Endothelial cell of umbilical vein (primary cell): ENCODE data around the gene COLEC11. TPM values are rescaled to one million over a fixed set of nuclear protein-coding genes. Genes with fewer than 3 reads are reported as not detected.

ENCODE experiments used
- BruUV-seq: library from RNA; stranded (reverse); fragments of 400-500 nt; replicated peaks from 2 replicates; lab custom pipeline; 2021; lab: Mats Ljungman, UMichigan
- CTCF ChIA-PET: fragments of 300-600, 350-600 bp; sonication (Branson Sonifier 250); formaldehyde crosslinking; loops from one replicate; lab custom pipeline; 2021; ENCODE audit warnings: antibody characterized with exemption, inconsistent platforms; lab: Charles Lee
- POLR2A ChIA-PET: fragments of 300-600, 350-600 bp; sonication (Branson Sonifier 250); formaldehyde crosslinking; loops from one replicate; lab custom pipeline; 2021; ENCODE audit warnings: antibody characterized with exemption, inconsistent platforms; lab: Charles Lee
- DNase-seq: peaks from one replicate; pipeline ENCODE4 v3.0.0-alpha.2; 2011; ENCODE audit warnings: low read depth, low spot score
- FAIRE-seq: peaks from 2 replicates; lab custom pipeline; 2011; peaks lifted over from hg19 to GRCh38; lab: Jason Lieb, UNC
- H2AFZ ChIP-seq: 2 replicates; pipeline ENCODE4 v1.6.0; 2012; ENCODE audit warnings: low read depth, low read length, control low read depth, inconsistent platforms
- H3K27ac ChIP-seq: 2 replicates; pipeline ENCODE4 v1.5.1; 2011; ENCODE audit warnings: low read depth, mild to moderate bottlenecking, control low read depth, low read length, moderate library complexity; ENCODE audit not compliant: insufficient read depth
- H3K27me3 ChIP-seq, 2 experiments: 2 replicates each; pipeline versions ENCODE4 v1.6.0 to v1.6.1; 2011; ENCODE audit warnings: low read length in 2 of 2, mixed read lengths in 1 of 2; ENCODE audit not compliant: control insufficient read depth in 2 of 2, insufficient read depth in 2 of 2
- H3K36me3 ChIP-seq, 2 experiments: 2 replicates in 1 of 2; 3 replicates in 1 of 2; pipeline ENCODE4 v1.5.1; 2011; ENCODE audit warnings: low read length in 2 of 2, mild to moderate bottlenecking in 1 of 2, moderate library complexity in 1 of 2; ENCODE audit not compliant: control insufficient read depth in 2 of 2, insufficient read depth in 2 of 2; ENCODE audit errors: extremely low read depth in 1 of 2
- H3K4me1 ChIP-seq: 3 replicates; pipeline ENCODE4 v1.5.1; 2011; ENCODE audit warnings: mild to moderate bottlenecking, low read length; ENCODE audit not compliant: control insufficient read depth, insufficient read depth; ENCODE audit errors: extremely low read depth
- H3K4me2 ChIP-seq: 2 replicates; pipeline ENCODE4 v1.6.1; 2011; ENCODE audit warnings: low read length, control low read depth, mixed read lengths; ENCODE audit not compliant: insufficient read depth
- H3K4me3 ChIP-seq, 3 experiments: fragments of 200-600 bp in 1 of 3; sonication (generic), shearing (Covaris generic) in 1 of 3; replicated peaks in 1 of 3; 2 replicates each; pipeline ENCODE4 v1.5.1; 2011 to 2016; ENCODE audit warnings: control low read depth in 3 of 3, low read length in 3 of 3, mild to moderate bottlenecking in 2 of 3, inconsistent platforms in 1 of 3, low read depth in 1 of 3, moderate library complexity in 1 of 3; ENCODE audit not compliant: insufficient read depth in 1 of 3
- H3K79me2 ChIP-seq: 2 replicates; pipeline ENCODE4 v1.6.0; 2012; ENCODE audit warnings: low read length, inconsistent platforms; ENCODE audit not compliant: control insufficient read depth, insufficient read depth
- H3K9ac ChIP-seq: replicated peaks from 2 replicates; pipeline ENCODE3; 2011; ENCODE audit warnings: low read length, control low read depth; ENCODE audit not compliant: insufficient read depth; ENCODE audit errors: extremely low read depth
- H3K9me1 ChIP-seq: replicated peaks from 3 replicates; pipeline ENCODE4 v1.6.0; 2011; ENCODE audit warnings: mild to moderate bottlenecking, low read length; ENCODE audit not compliant: control insufficient read depth, insufficient read depth; ENCODE audit errors: extremely low read depth
- H3K9me3 ChIP-seq: replicated peaks from 2 replicates; pipeline ENCODE4 v1.5.1; 2012; ENCODE audit warnings: low read length, inconsistent platforms; ENCODE audit not compliant: control insufficient read depth, insufficient read depth
- H4K20me1 ChIP-seq: replicated peaks from 2 replicates; pipeline ENCODE3; 2011; ENCODE audit warnings: mild to moderate bottlenecking, low read length; ENCODE audit not compliant: control insufficient read depth, insufficient read depth; ENCODE audit errors: extremely low read depth
- CTCF ChIP-seq, 2 donors: IDR thresholded peaks; 1 replicate in 1 of 2; 2 replicates in 1 of 2; pipeline ENCODE4 v1.5.1; 2011; ENCODE audit warnings: low read length in 2 of 2, mild to moderate bottlenecking in 2 of 2, moderate library complexity in 2 of 2, control low read depth in 1 of 2, inconsistent platforms in 1 of 2, low read depth in 1 of 2; ENCODE audit not compliant: insufficient read depth in 1 of 2; ENCODE audit errors: extremely low read depth in 1 of 2
- EZH2 ChIP-seq: IDR thresholded peaks from 2 replicates; pipeline ENCODE4 v1.6.1; 2012; ENCODE audit warnings: borderline replicate concordance, low read depth, mild to moderate bottlenecking, moderate library complexity, low read length, inconsistent platforms; ENCODE audit not compliant: severe bottlenecking
- FOS ChIP-seq: IDR thresholded peaks from 2 replicates; pipeline ENCODE4 v1.6.1; 2011; ENCODE audit warnings: mild to moderate bottlenecking, low read length, moderate library complexity, borderline replicate concordance; ENCODE audit not compliant: insufficient read depth
- GATA2 ChIP-seq: IDR thresholded peaks from 2 replicates; pipeline ENCODE4 v1.7.0; 2011; ENCODE audit warnings: low read depth, mild to moderate bottlenecking, moderate library complexity, mixed read lengths, low read length; ENCODE audit not compliant: insufficient read length, insufficient read depth
- JUN ChIP-seq: IDR thresholded peaks from 2 replicates; pipeline ENCODE4 v1.6.1; 2011; ENCODE audit warnings: borderline replicate concordance, low read depth; ENCODE audit not compliant: insufficient read length, insufficient read depth
- MAX ChIP-seq: IDR thresholded peaks from 2 replicates; pipeline ENCODE4 v1.6.1; 2011; ENCODE audit not compliant: insufficient read depth, insufficient read length
- MYC ChIP-seq: IDR thresholded peaks from one replicate; pipeline ENCODE4 v1.6.1; 2011; ENCODE audit warnings: mild to moderate bottlenecking, low read depth, low read length
- POLR2A ChIP-seq: IDR thresholded peaks from 2 replicates; pipeline ENCODE4 v1.6.1; 2012; ENCODE audit warnings: low read depth, mild to moderate bottlenecking, control low read depth, low read length
- POLR2AphosphoS5 ChIP-seq: IDR thresholded peaks from 2 replicates; pipeline ENCODE4 v1.6.1; 2012; ENCODE audit warnings: low read depth, mild to moderate bottlenecking, control low read depth, low read length, moderate library complexity; ENCODE audit not compliant: insufficient read depth
- dilution Hi-C: fragments of 300-500 bp; cut with MboI; formaldehyde crosslinking; loops from one replicate; pipeline ENCODE4 v1.15.0; 2019; ENCODE audit warnings: low sequenced_read_pairs; ENCODE audit not compliant: extremely low pct_ligation_motif_present
- intact Hi-C: fragments of 100-400 bp; cut with micrococcal nuclease; formaldehyde crosslinking; loops from one replicate; pipeline ENCODE4 v1.10.0; 2022
- polyA plus RNA-seq, 4 experiments: library from polyadenylated mRNA; depleted of rRNA in 3 of 4; stranded (reverse) in 3 of 4; unstranded in 1 of 4; fragments of >200 nt; gene quantifications; 2 replicates each; pipeline versions ENCODE4 v1.2.1 to v1.2.3, GENCODE V29; 2011 to 2012; ENCODE audit warnings: missing spikeins in 1 of 4
- total RNA-seq: library from RNA; stranded (reverse); gene quantifications from 2 replicates; pipeline ENCODE4 v1.2.3, GENCODE V29; 2021

COLEC11 gene
- total and polyA plus RNA-seq, 2 donors (not counting 3 experiments of a cell fraction or from before 2014, with no cell fraction given): 0.15 TPM; not detected in 1

- Histone ChIP-seq H3K9me3 (no peaks in the 10 kb centered on the region), H2AFZ (no peak overlapping the region), H3K36me3 (no peaks in the 10 kb centered on the region), H3K4me3 (no peak overlapping the region), H3K9me1 (no peaks in the 10 kb centered on the region), H3K27me3 (no peaks in the 10 kb centered on the region), H3K9ac (no peak overlapping the region), H3K4me2 (no peak overlapping the region), H3K27ac (no peak overlapping the region), H3K4me1 (no peaks in the 10 kb centered on the region), H3K79me2 (no peaks in the 10 kb centered on the region), H4K20me1 (no peaks in the 10 kb centered on the region)
- dilution Hi-C loops (no loop called here), intact Hi-C loops (no loop called here)
- no peak for DNase-seq
- no peak for FAIRE-seq
- BruUV-seq: no TSS peak
- ChIA-PET POLR2A (no interaction called here), CTCF (no interaction called here)
- TF ChIP-seq MYC (no peak), POLR2A (no peak), JUN (no peak), FOS (no peak), POLR2AphosphoS5 (no peak), GATA2 (no peak), MAX (no peak), EZH2 (no peak), CTCF (IDR thresholded peaks at IDR 0.05; ENCODE audit: extremely low read depth in 1 of 2, insufficient read depth in 1 of 2, low read depth in 1 of 2, low read length in 2 of 2) (no peak)
These were observed 84.9 kb downstream of the COLEC11 start for GRCh38 chr2:3679616-3680393.
